HuH-7 (cell line): ENCODE results near the gene MAPRE2.

Source experiments
- DNase-seq: peaks from one replicate; pipeline ENCODE4 v3.0.0; 2011; ENCODE audit warnings: low spot score

Gene MAPRE2

DNA sequence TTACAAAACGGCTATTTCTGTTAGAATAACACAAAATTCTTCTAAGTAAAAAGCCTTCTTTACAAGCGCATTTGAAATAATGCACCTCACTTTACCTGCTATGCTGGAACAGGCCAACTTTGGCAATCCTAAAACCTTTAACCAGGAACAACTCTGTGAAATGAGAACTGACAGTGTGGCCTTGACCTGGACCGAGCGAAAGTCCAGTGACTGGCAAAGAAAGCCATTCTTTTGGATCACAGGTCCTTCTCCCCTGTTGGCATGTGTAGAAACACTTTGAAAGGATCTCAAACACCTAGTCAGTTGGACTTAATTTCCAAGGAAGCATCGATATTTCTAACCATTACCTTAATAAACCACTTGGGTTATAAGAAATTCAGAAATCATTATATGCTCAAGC is 21.2 kb downstream of the MAPRE2 start:
- DNase-seq: no peak

DNA sequence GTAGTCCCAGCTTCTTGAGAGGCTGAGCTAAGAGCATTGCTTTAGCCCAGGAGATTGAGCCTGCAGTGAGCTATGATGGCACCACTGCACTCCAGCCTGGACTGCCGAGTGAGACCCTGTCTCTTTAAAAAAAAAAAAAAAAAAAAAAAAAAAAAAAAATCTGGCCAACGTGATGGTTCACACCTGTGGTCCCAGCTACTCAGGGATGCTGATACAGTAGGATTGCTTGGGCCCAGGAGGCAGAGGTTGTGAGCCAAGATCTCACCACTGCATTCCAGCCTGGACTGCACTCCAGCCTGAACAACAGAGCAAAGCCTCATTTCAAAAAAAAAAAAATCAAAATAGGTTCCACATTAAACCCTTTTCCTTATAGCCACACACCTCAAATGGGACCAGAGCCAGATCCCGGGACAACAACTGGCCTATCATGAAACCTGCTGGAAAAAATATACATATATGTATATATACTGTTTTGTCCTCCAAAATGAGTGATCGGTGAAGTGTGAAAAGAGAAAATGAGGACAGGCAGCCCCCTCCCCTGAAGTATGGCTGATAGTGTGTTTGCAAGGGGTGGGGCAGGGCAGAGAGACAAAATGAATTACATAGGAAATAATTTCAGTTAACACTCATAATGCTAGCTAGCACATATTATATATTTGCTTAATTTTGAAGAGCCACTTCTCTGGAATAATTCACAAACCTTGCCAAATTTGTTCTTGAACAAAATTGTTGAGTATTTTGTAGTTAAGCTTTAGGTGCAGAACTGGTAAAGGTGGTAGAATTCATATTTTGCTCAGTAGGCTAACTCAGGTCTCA is 22.9 kb downstream of the MAPRE2 start:
- no peak for DNase-seq

DNA sequence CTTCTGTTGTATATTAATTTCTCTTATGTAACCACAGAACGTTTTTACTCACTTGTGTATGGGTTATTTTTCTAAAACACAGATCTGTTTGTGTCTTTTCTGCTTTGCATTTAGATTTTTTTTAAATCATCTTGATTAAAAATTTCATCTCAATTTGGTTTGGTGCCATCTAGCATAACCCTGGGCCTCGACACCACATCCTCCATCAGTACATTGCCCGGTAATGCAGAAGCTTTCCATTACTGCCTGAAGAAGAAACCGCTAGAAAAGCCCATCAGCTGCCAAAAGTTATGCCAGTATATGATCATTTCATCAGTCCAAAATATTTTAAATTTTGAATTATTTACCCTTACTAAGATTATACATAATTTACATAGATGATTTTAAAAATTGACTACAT is 26.2 kb downstream of the MAPRE2 start:
- DNase-seq: no peak

DNA sequence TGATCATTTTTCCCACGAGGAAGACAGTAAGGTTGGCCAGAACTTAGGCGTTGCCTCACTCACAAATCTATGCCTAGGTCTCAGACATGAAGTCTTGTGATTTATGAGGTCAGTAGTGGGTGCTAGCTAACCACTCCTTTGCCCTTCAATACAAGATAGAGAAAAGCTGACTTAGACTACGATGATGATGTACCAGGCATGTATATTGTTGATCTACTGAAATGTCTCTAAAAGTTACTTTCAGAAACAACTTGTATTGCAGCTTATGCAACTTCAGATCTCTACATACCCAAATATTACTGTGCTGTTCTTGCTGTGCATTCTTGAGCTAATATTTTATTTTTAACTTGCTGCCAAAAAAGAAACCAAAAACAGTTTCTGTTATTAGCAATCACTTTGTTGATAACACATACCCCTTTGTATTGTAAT is 30.6 kb downstream of the MAPRE2 start:
- no peak for DNase-seq

DNA sequence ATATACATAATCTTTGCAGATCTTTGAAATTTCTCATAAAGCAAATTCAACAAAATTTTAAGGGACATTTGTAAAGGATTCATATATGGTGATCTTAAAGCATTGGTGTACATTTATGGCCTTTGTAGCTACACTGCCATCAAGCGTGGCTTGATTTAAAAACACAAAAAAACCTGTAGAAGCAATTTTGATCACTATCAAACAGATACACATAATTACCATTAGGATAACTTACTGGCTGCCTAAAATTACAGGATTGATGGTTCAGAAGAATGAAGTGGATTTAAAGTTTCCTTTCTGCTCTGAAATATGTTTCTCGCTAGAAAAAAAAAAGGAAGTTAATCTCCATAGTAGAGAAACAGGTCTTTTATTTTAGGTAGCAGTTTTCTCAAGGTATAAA is 31.4 kb downstream of the MAPRE2 start:
- no peak for DNase-seq

DNA sequence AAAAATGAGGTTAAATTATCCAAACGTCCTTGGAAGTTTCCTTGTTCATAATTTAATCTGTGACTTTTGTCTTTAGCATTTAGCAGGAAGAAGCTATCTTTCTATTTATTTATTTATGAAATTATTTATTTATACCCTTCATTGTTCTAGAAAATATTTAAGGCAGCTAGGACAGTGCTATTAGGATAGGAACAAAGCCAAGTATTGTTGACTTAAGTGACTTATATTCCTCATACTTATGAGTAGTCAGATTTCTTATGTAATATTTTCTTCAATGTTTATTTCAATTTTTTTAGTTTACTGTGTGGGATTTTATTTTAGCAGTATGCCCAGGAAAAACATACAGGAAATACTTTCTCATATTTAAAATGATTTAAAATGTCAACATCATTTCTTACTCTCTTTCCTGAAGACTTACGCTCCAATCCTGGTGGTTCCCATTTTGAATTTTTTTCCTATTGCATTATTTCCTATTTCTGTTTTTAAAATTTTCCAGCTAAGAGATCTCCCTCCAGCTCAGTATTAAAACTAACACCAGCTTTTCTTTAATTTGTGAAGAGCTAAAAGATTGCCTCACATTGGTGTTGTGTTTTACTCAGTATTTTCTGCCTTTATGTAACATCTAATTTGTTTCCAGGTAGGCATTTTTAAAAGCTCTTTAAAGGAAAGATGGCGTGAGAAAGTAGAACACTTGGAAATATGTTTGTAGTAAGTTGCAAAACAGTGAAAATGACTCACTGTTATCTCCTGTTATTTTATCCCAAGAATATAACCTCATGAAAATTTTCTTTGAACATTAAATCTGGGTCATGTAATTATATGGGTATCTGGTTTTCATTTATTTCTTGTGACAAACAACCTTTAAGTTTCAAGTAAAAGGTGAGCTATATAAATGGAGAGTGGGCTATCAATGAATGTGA is 32.2 kb downstream of the MAPRE2 start:
- DNase-seq: no peak

DNA sequence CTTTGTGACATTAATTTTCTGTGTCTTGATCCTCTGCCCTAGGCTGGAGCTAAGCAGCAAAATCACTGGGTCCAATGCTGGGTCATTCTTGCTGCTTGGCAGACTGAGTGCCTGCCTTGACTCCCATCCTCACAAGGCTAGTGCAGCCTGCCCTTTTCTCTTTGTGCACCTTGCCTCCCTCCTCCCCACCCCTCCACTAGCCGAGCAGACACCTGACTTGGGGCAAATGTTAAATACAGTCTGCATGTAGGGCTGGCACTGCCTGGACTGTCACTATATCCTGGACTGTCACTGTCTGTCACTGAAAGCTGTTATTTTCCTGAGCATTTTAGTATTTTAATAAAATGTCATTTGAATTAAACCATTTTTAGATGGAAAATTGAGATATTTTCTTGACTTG is 33.4 kb downstream of the MAPRE2 start:
- DNase-seq: no peak

DNA sequence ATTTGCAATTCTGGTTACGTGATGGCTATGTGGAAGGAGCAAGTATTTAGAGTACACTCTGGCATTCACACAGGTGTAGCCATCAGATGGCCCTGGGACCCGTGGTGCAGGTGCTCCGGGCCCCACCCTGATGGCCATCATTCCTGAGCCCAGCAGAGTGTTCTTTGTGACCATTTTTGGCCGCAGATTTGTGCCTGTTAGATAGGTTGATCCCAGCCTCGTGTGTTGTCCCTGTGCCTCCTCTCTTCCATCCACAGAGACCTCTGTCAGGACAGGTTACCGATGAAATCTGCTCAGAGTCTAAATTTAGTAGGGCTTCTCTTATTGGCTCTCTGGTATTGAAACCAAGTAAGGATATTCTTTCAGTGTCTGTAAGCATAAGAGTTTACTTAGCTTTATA is 33.9 kb downstream of the MAPRE2 start:
- DNase-seq: no peak

DNA sequence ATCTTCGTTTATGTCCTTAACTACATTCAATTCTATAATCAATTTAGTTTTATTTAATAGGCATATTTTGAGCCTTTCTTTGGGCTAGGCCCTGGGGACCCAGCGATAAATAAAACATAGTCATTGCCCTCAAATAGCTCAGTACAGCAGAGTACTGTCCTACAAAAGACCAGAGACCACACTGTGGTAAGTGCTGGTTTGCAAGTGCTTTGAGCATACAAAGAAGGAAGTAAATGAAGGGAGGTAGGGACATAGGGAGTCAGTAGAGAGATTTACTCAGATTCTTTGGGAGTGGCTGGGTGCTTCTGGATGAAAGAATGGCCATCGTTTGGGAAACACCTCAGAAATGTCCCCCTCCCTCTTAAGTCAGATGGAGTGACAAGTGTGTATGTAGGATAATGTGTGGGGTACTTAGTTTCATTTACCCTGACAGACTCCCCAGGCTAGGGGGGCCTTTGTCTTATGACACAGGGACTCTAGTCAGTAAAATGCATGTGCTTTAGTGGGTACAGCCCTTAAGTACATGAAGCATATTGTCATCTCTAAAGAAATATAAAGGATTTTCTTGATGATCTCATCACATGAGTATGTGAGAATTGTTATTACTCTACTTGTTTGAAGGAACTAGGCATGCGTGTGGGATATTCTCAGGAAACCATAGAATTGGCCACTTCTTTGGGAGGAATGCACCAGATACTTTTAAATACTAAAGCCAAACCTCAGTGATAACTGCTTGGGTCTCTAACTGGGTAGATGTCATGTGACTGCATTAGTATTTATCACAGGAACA is 35.1 kb downstream of the MAPRE2 start:
- DNase-seq: no peak

DNA sequence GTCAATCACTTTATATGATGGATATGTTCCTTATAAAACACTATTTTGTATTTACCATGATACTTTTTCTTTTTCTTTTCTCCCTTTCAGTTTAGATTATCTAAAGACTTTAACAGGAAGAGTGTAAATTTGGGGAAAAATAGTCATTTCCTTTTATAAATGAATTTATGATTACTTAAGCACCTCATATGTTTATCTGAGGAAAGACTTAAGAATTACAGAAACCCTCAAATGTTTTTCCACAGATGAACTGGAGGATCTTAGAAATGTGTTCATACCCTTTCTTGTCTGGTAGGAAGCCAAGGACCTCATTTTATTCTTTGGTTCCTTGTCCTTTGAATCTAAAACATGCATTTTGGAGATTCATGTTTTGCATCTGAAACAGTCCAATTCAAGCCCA is 36.7 kb downstream of the MAPRE2 start:
- no peak for DNase-seq

DNA sequence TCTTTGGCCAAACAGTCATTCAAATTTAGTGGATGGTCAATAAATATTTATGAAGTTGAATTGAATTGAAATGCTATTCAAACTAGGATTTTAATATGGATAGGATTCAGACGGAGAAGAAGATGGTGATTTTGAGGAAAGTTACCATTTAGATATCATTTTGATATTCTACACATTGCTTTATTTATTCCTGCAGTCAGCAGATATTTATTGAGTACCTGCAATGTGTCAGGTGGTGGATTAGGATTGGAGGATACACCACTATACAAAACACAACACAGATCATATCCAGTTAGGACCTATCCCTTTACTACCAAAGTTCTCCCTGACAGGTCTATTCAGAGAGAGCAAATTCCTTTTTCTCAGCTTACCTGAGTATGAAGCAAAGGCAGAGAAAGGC is 38.8 kb downstream of the MAPRE2 start:
- no peak for DNase-seq

DNA sequence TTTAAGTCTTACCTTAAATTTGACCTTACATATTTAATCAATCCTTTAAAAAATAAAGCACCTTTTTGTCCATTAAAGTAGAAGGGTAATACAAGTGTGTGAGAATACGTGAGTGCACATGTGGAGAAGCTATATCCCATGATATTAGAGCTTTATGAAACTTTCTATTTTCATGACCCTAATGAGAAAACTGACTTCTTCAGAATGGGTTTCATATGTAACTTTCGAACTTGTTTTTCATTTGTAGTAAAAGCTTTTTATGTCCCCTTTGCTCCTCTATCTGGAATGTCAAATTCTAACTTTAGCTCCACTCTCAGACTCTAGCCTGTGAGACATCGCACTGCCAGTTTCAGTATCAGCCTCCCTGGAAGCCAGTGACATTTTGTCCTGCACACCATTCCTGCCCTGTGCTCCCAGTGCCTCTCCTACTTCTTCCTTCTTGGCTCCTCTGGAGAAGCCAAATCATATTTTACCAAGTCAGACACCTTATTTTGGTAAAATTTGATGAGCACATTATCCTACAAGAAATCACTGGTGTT is 42.0 kb downstream of the MAPRE2 start:
- no peak for DNase-seq

DNA sequence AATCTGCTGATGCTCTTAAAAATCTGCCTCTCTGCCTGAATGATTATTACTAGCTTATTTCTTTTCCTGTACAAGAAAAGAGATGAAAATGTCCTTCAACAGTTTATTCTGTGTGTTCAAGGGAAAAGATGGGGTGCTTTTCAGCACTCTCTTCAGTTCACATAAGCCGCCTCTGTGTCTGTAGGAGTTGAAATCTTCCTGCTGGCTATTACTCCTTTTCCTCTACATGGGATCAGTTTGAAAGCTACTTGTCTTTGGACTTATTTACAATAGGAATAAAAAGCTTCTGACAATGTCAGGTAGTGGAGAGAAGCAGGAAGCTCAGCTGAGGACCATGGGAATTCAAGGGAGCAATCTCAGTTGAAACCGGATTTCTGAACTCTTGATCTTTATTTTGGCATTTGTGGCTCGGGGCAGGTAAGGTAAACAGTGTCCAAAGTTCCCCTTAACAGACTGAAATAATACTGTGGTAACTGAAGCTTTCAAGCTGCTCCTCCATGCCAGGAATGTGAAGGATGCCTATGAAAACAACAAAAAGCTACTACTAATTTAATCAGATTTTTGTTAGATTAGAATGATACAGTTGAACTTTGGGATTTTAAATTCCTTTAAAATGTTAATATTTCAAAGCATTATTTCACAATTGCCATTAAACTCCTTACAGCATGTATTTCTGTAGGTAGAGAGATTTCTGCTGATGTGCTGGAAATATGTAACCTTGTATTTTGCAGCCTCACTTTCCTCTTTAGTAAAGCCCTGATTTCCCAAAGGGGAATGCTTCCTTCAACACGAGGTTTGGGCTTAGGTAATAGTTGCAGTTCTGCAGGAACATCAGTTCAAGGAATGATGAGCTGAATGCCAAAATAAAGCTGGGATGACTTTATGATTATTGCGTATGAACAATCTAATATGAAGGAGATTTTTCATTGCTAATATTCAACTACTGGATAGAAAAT is 43.6 kb downstream of the MAPRE2 start:
- peak; percentile 10 for DNase-seq

DNA sequence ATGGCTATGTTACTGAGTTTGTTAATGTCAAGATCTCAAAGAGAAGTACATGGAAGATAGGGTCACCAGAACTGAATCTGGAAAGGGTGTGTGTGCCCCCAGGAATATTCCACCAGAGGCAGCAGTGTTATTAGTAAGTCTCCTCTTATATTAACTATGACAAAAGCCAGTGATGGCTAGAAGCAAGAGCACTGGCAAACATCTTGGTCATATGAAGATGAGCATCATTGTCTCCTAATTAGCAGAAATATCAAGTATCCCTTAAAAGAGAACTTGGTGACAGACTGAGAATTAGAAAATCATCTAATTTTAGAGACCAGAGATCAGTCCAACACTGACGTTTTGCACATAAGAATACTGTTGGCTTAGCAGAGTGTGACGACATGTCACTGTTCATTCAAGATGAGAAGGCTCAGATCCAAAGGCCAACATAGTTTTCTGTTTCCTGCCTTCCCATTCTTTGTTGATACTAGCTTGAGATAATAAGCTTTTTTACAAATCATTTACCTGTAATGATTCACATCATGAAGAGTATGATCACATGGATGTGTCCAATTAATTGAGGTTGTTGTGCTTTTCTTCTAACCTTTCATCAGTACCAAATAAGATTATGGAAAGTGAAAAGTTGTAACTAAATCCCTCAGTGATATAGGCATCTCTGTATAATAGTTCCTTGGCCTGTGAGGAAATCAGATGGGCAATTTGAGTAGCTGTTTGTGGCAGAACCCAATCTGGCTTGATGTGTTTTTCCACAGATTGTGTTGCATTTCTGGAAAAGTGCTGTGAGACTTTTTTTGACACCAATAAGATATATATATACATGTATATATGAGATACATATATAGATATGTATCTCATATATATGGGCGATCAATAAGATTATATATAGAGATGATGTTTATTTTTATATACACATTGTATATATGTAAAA is 44.5 kb downstream of the MAPRE2 start:
- DNase-seq: peak; percentile 5

DNA sequence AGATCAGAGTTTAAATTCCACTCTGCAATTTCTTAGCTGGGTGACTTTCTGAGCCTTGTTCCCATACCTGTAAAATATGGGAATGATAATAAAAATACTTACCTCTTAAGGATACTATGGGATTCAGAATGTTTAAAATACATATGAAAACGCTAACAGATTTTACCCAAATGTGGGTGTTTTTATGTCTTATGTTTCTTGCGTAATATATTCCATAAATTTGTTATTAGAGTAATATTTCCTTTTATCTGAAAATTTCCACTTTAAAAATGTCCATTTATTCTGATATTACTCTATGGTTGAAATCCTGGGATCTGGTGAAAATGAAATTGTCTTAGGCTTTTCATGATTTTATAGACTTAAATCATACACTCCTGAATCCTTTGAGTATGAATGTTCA is 45.5 kb downstream of the MAPRE2 start:
- DNase-seq: no peak

DNA sequence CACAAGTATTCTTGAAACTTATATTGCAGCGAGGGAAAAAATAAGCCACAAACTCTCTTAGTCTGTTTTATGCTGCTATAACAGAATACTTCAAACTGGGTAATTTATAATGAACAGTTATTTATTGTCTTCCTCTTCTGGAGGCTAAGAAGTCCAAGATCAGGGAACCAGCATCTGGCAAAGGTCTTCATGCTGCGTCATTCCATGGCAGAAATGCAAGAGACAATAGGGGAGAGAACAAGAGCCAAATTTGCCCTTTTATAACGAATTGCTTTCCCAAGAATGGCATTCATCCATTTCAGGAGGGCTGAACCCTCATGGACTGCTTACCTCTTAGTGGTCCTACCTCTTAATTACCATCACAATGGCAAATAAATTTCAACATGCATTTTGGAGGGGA is 46.5 kb downstream of the MAPRE2 start:
- DNase-seq: no peak

DNA sequence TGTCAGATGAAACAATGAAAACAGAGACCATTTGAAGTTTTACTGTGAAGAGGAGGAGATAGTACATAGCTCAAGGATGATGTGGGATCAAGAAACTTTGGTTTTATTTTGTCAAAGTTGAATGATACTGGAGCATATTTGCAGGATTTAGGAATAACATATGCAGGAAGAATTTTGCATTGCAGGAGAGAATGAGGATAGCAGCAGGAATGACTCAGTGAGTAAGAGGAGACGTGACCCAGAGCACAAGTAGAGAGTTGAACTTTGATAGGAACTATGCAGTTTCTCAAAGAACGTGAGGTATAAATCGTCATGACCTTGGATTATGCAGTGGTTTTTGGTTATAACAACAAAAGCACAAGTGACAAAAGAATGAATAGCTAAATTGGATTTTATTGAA is 47.7 kb downstream of the MAPRE2 start:
- no peak for DNase-seq

DNA sequence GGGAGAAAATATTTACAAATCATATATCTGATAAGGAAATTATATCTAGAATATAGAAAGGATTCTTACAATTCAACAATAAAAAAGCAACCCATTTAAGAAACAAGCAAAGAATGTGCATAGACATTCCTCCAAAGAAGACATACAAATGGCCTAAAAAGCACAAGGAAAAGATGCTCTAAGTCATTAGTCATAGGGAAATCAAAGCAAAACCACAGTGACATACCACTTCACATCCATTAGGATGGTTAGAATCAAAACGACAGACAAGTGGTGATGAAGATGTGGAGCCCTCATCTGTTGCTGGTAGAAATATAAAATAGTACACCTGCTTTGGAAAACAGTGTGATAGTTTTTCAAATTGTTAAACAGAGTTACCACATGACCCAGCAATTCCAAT is 48.2 kb downstream of the MAPRE2 start:
- no peak for DNase-seq

DNA sequence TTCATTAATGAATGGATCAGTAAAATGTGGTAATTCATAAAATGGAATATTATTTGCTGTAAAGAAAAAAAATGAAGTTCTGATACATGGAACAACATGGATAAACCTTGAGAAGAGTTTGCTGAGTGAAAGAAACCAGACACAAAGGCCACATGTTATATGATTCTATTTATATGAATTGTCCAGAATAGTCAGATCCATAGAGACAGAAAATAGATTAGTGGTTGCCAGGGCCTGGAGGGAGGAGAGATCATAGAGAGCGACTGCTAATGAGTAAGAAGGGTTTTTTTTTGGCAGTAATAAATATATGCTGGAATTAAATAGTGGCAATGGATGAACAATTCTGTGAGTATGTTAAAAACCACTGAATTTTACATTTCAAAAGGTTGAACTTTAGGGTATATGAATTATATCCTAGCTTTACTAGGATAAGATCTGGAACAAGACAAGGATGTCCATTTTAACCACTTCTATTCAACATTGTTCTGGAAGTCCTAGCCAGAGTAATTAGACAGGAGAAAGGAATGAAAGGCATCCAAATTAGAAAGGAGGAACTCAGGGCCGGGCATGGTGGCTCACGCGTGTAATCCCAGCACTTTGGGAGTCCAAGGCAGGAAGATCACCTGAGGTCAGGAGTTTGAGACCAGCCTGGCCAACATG is 48.8 kb downstream of the MAPRE2 start:
- no peak for DNase-seq
